Natural killer cell (primary cell): ENCODE measurements around the gene CCDC112. TPM values are rescaled to one million over a fixed set of nuclear protein-coding genes. Genes with fewer than 3 reads are reported as not detected.

ENCODE experiments used
- ATAC-seq, 3 donors: fragments of 150-1000 bp in 2 of 3; fragments of 200-7000 bp in 1 of 3; cut with Tn5 transposase; 1 replicate in 1 of 3; 2 replicates in 2 of 3; pipeline ENCODE4 v1.10.0; 2021; ENCODE audit warnings: mild to moderate bottlenecking in 2 of 3, moderate library complexity in 2 of 3
- DNase-seq, 2 donors: peaks; one replicate each; pipeline versions ENCODE4 v3.0.0 to v3.0.0-alpha.2; 2013 to 2021; ENCODE audit warnings: mixed read lengths in 1 of 2
- H3K27ac ChIP-seq: one replicate; pipeline ENCODE4 v1.5.1; 2013; ENCODE audit warnings: mild to moderate bottlenecking, low read length
- H3K27me3 ChIP-seq: one replicate; pipeline ENCODE4 v1.6.1; 2013; ENCODE audit warnings: low read length; ENCODE audit not compliant: control insufficient read depth, insufficient read depth
- H3K36me3 ChIP-seq: one replicate; pipeline ENCODE4 v1.6.1; 2013; ENCODE audit warnings: low read length; ENCODE audit not compliant: control insufficient read depth, insufficient read depth
- H3K4me1 ChIP-seq: one replicate; pipeline ENCODE4 v1.6.1; 2013; ENCODE audit warnings: low read length; ENCODE audit not compliant: control insufficient read depth, insufficient read depth
- H3K4me3 ChIP-seq: one replicate; pipeline ENCODE4 v1.5.1; 2013; ENCODE audit warnings: low read length
- H3K9me3 ChIP-seq: one replicate; pipeline ENCODE4 v1.6.1; 2013; ENCODE audit warnings: low read length; ENCODE audit not compliant: control insufficient read depth, insufficient read depth
- H3K27ac Mint-ChIP-seq, 2 donors: one replicate each; pipeline ENCODE4 v1.8.0; 2022; ENCODE audit warnings: mild to moderate bottlenecking in 2 of 2, mixed read lengths in 2 of 2, moderate library complexity in 1 of 2
- H3K27me3 Mint-ChIP-seq, 2 donors: one replicate each; pipeline ENCODE4 v1.8.0; 2022; ENCODE audit warnings: low read depth in 2 of 2, mixed read lengths in 2 of 2
- H3K36me3 Mint-ChIP-seq: one replicate; pipeline ENCODE4 v1.8.0; 2022; ENCODE audit warnings: mixed read lengths
- H3K4me1 Mint-ChIP-seq, 2 donors: one replicate each; pipeline ENCODE4 v1.8.0; 2022; ENCODE audit warnings: mixed read lengths in 2 of 2
- H3K4me3 Mint-ChIP-seq: one replicate; pipeline ENCODE4 v1.8.0; 2022; ENCODE audit warnings: mild to moderate bottlenecking, moderate library complexity, mixed read lengths
- H3K9me3 Mint-ChIP-seq, 2 donors: one replicate each; pipeline ENCODE4 v1.8.0; 2022; ENCODE audit warnings: mixed read lengths in 2 of 2
- WGBS: methylation state at CpG from one replicate; pipeline ENCODE4 v1.1.7; 2013; ENCODE audit warnings: missing lambda C conversion rate; ENCODE audit not compliant: insufficient coverage; 5-methylcytosine and 5-hydroxymethylcytosine counted together
- intact Hi-C: fragments of 100-400 bp; cut with micrococcal nuclease; formaldehyde crosslinking; loops from one replicate; pipeline ENCODE4 v1.14.2; 2022
- total RNA-seq, 4 donors: library from RNA; stranded (reverse); fragments of 120-200 nt in 1 of 4; gene quantifications; one replicate each; pipeline versions ENCODE4 v1.2.3 to v1.2.4, GENCODE V29; 2013 to 2022
- TF ChIP-seq, protein P1 (sequence below): fragments of 200-600 bp; IDR thresholded peaks from one replicate; pipeline ENCODE4 v1.8.0; 2022; ENCODE audit warnings: antibody characterized with exemption

The CCDC112 gene
- total RNA-seq, 3 donors from 2014 or later (not counting 1 experiment from before 2014, with no cell fraction given), result 2.5 to 3.7 (median 3.1) TPM

DNA sequence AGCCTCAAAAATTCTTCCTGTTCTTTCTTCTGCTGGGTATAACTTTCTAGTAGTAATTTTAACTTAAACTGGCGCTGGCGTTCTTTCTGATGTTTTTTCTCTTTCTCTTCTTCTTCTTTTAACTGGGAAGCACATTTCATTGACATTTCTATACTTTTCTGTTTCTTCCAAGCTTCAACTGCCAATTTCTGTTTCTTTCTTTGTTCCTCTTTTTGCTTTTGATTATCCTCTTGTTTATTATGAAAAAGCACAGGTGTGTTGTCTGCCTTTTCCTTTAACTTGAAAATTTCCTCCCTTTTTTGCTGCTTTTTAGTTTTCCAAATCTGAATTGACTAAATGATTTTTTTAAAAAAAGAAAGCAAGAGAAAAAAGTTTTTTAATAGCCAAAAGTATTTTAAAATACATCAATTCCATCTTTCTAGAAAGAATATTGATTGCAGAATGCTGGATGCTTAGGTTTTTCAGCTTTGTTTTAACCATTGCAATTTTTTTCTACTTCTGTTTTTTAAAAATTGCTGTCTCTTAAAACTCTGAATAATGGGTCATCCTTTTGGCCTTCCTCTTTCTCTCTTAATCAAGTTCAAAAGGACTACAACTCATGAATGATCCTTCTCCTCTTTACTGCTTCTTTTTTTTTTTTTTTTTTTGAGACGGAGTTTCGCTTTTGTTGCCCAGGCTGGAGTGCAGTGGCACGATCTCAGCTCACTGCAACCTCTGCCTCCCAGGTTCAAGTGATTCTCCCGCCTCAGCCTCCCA, 25.0 kb downstream of the CCDC112 start:
- Histone ChIP-seq H3K4me1 (no peaks in the 10 kb centered on the region), H3K27ac (no peak overlapping the region), H3K36me3 (no peaks in the 10 kb centered on the region), H3K27me3 (no peaks in the 10 kb centered on the region), H3K9me3 (no peaks in the 10 kb centered on the region), H3K4me3 (no peak overlapping the region)
- TF ChIP-seq, protein P1, sequence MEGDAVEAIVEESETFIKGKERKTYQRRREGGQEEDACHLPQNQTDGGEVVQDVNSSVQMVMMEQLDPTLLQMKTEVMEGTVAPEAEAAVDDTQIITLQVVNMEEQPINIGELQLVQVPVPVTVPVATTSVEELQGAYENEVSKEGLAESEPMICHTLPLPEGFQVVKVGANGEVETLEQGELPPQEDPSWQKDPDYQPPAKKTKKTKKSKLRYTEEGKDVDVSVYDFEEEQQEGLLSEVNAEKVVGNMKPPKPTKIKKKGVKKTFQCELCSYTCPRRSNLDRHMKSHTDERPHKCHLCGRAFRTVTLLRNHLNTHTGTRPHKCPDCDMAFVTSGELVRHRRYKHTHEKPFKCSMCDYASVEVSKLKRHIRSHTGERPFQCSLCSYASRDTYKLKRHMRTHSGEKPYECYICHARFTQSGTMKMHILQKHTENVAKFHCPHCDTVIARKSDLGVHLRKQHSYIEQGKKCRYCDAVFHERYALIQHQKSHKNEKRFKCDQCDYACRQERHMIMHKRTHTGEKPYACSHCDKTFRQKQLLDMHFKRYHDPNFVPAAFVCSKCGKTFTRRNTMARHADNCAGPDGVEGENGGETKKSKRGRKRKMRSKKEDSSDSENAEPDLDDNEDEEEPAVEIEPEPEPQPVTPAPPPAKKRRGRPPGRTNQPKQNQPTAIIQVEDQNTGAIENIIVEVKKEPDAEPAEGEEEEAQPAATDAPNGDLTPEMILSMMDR, result no peak
- WGBS, result 67% methylated on average over 4 of the region's 6 CpGs
- ATAC-seq (no peak), DNase-seq (no peak)
- Mint-ChIP-seq H3K9me3 (no peaks in the 10 kb centered on the region), H3K36me3 (peaks cover 6% of the 10 kb centered on the region), H3K27ac (no peak overlapping the region), H3K27me3 (peaks cover 0 to 6% of the 10 kb centered on the region in 2 donors), H3K4me3 (no peak overlapping the region), H3K4me1 (no peaks in the 10 kb centered on the region)
- intact Hi-C loops, result no loop called here

DNA sequence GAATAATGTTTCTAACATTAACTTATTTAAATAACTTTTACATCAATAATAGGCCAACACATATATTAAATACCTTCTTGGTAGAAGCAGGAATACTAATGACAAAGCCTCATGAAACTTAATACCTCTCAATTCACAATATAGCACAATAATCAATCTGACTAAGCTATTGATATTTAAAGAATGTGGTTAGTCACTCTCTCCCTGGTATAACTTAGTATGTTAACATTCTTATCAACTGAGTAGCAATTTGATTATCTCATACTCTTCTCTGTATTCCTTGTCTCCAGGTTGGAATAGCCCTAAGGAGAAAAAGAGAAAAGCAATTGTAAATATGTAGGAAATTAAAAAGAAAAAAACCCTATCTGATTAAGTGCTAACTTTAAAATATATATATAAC, 28.8 kb downstream of the CCDC112 start:
- no peak overlapping the region for H3K4me3 ChIP-seq
- DNase-seq, result no peak
- Mint-ChIP-seq H3K4me1 (peaks cover 5 to 8% of the 10 kb centered on the region in 2 donors), H3K27ac (no peak overlapping the region), H3K9me3 (no peaks in the 10 kb centered on the region), H3K4me3 (no peak overlapping the region), H3K27me3 (peaks cover 0 to 6% of the 10 kb centered on the region in 2 donors), H3K36me3 (peaks cover 6% of the 10 kb centered on the region)
- H3K9me3 ChIP-seq, result no peaks in the 10 kb centered on the region
- TF ChIP-seq, protein P1, result no peak
- intact Hi-C loops, result no loop called here
- no peaks in the 10 kb centered on the region for H3K36me3 ChIP-seq
- H3K27ac ChIP-seq, result no peak overlapping the region
- H3K4me1 ChIP-seq, result peaks cover 4% of the 10 kb centered on the region
- no peaks in the 10 kb centered on the region for H3K27me3 ChIP-seq
- ATAC-seq, result no peak

DNA sequence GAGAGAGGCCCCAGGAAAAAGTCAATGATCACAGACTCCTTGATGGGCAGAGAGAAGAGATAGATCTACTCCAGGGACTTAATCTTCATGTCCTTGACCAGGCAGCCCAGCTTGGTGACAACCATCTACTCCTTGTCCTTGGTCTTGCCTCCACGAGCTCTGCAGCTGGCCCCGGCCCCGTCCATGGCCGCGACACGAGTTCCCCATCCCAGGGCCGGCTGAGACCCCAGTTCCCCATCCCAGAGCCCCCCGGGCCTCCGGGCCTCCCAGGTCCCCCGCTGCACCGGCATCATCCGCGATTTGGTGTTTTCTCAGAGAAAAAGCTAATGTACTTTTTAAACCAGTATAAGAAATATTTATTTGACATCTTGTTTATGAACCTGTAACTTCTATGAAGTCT, 31.2 kb downstream of the CCDC112 start:
- H3K4me3 Mint-ChIP-seq, result no peak overlapping the region
- ATAC-seq (no peak), DNase-seq (no peak)
- no peak overlapping the region for H3K27ac Mint-ChIP-seq
- H3K9me3 ChIP-seq, result no peaks in the 10 kb centered on the region
- no peak overlapping the region for H3K27ac ChIP-seq
- H3K27me3 Mint-ChIP-seq, result peaks cover 0 to 1% of the 10 kb centered on the region in 2 donors
- H3K4me1 ChIP-seq, result peaks cover 8% of the 10 kb centered on the region
- no peaks in the 10 kb centered on the region for H3K9me3 Mint-ChIP-seq
- intact Hi-C loops, result no loop called here
- 95% methylated on average over 9 of the region's 13 CpGs for WGBS
- H3K36me3 ChIP-seq, result no peaks in the 10 kb centered on the region
- H3K4me3 ChIP-seq, result no peak overlapping the region
- H3K36me3 Mint-ChIP-seq, result peaks cover 6% of the 10 kb centered on the region
- H3K27me3 ChIP-seq, result no peaks in the 10 kb centered on the region
- peaks cover 28 to 29% of the 10 kb centered on the region in 2 donors for H3K4me1 Mint-ChIP-seq
- TF ChIP-seq, protein P1, result no peak

DNA sequence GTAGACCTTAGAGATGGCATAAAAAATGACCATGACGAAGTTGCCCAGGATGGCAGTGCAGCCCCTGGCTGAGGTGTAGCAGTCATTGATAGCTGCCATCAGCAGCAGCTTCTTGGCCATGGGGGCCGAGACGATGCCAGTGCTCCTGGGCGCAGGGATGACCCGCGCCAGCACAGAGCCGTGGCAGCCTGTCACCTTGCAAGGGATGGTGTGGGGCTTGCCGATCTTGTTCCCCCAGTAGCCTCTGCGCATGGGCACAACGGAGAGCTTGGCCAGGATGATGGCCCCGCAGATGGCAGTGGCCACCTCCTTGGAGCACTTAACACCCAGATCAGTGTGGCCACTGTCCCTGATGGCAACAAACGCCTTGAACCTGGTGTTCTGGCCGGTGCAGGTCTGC, 31.7 kb downstream of the CCDC112 start:
- Mint-ChIP-seq H3K27me3 (no peaks in the 10 kb centered on the region), H3K27ac (no peak overlapping the region), H3K36me3 (peaks cover 6% of the 10 kb centered on the region), H3K4me3 (no peak overlapping the region), H3K4me1 (peaks cover 31 to 34% of the 10 kb centered on the region in 2 donors), H3K9me3 (no peaks in the 10 kb centered on the region)
- no peak for DNase-seq
- Histone ChIP-seq H3K4me1 (peaks cover 8% of the 10 kb centered on the region), H3K4me3 (no peak overlapping the region), H3K27me3 (no peaks in the 10 kb centered on the region), H3K9me3 (no peaks in the 10 kb centered on the region), H3K36me3 (no peaks in the 10 kb centered on the region), H3K27ac (no peak overlapping the region)
- TF ChIP-seq, protein P1, result no peak
- WGBS, result 97% methylated on average over 13 of the region's 13 CpGs
- ATAC-seq, result no peak
- intact Hi-C loops, result loop anchor here (5.0 kb wide), 1 partner anchor 162 kb away; no protein-coding TSS in a partner anchor
